Measurements from ENCODE around the gene SAA1. TPM values are rescaled to one million over a fixed set of nuclear protein-coding genes. Genes with fewer than 3 reads are reported as not detected.
A peak's percentile ranks its signal among the peaks of the same experiment; 100 is the strongest.

Gene SAA1
- total and polyA plus RNA-seq, 9 of the 15 experiments (the other 6 are each of a cell fraction or from before 2014, with no cell fraction given), result 6.3 TPM; not detected in 8

GRCh38 chr11:18243783-18244362, 22.2 kb upstream of the SAA1 start (continued):
- TF ChIP-seq CTCF (IDR thresholded peaks at IDR 0.05 in 2 of 3, conservative IDR thresholded peaks at IDR 0.05 in 1 of 3; ENCODE audit: insufficient read depth in 2 of 3, low read depth in 1 of 3, low read length in 3 of 3), result peak; percentile 75 to 87 (median 79)
- TF ChIP-seq RAD21 (CRISPR knock-in tag; conservative IDR thresholded peaks at IDR 0.05 in 1 of 2, IDR thresholded peaks at IDR 0.05 in 1 of 2), result peak; percentile 60 to 85
- peak; percentile 44; the same call in 1 of the 2 replicates for TF ChIP-seq STAG1 (CRISPR knock-in tag; IDR thresholded peaks at IDR 0.05; ENCODE audit: borderline replicate concordance)
- peak; percentile 34 for TF ChIP-seq CTCFL (IDR thresholded peaks at IDR 0.05; ENCODE audit: borderline replicate concordance, insufficient read depth, low read depth, low read length, poor library complexity, severe bottlenecking)

GRCh38 chr11:18245396-18245795, 20.7 kb upstream of the SAA1 start:
- TF ChIP-seq KDM2B (CRISPR knock-in tag; IDR thresholded peaks at IDR 0.05), result no peak
- TF ChIP-seq TEAD1 (CRISPR knock-in tag; IDR thresholded peaks at IDR 0.05), result no peak
- TF ChIP-seq CHD1 (IDR thresholded peaks at IDR 0.05; ENCODE audit: low read length), result no peak
- TF ChIP-seq L3MBTL2 (IDR thresholded peaks at IDR 0.05), result no peak
- no peak for TF ChIP-seq FOXJ3 (CRISPR knock-in tag; IDR thresholded peaks at IDR 0.05)
- TF ChIP-seq ESRRA (IDR thresholded peaks at IDR 0.05; ENCODE audit: borderline replicate concordance, low read depth), result no peak
- H2AFZ ChIP-seq (ENCODE audit: low read depth, low read length), result no peak overlapping the region
- H3K79me2 ChIP-seq (ENCODE audit: control insufficient read depth, insufficient read depth, low read length), result no peaks in the 10 kb centered on the region
- H3K9me1 ChIP-seq (ENCODE audit: control insufficient read depth, insufficient read depth, low read length), result no peaks in the 10 kb centered on the region
- no peaks in the 10 kb centered on the region for H3K9me3 ChIP-seq (replicated peaks; ENCODE audit: control insufficient read depth, insufficient read depth, low read depth, low read length)
- ChIA-PET CTCF (ENCODE audit: low intra/inter-chr PET ratio) (no interaction called here), POLR2A (interaction anchor here (0.7 kb wide), 1 partner anchor 17 kb away, joined by 3 read pairs; no protein-coding TSS in a partner anchor)
- DNase-seq (ENCODE audit: extremely low read depth in 1 of 4, low spot score in 3 of 4) (no peak), FAIRE-seq (no peak), ATAC-seq (no peak)
- no peaks in the 10 kb centered on the region for H3K4me1 ChIP-seq (replicated peaks in 1 of 2; ENCODE audit: control insufficient read depth in 2 of 2, insufficient read depth in 2 of 2, low read length in 2 of 2)
- no peaks in the 10 kb centered on the region; the same call in 1 of the 2 replicates for H4K20me1 ChIP-seq (replicated peaks; ENCODE audit: control insufficient read depth, insufficient read depth, low read length)
- no peak overlapping the region for H3K4me3 ChIP-seq
- in situ Hi-C loops (cut with MboI), result loop anchor here (10.0 kb wide), 1 partner anchor 489 kb away; no protein-coding TSS in a partner anchor
- H3K36me3 ChIP-seq (ENCODE audit: control insufficient read depth, insufficient read depth, low read length), result no peaks in the 10 kb centered on the region
- no TSS peak for BruUV-seq (replicated peaks)
- no peak overlapping the region for H3K4me2 ChIP-seq (ENCODE audit: insufficient read depth, low read length)
- H3K27me3 ChIP-seq (ENCODE audit: control insufficient read depth in 2 of 2, insufficient read depth in 2 of 2, low read length in 2 of 2), result peaks cover 8 to 11% of the 10 kb centered on the region in 2 experiments; a peak in 3 of 5 replicates
- 7% methylated on average over 6 of the region's 6 CpGs for WGBS (ENCODE audit: insufficient coverage, low coverage, missing lambda C conversion rate)
- H3K9ac ChIP-seq (ENCODE audit: insufficient read depth in 1 of 2, low read depth in 2 of 2, low read length in 2 of 2), result no peak overlapping the region
- H3K27ac ChIP-seq (ENCODE audit: extremely low read depth, low read depth, low read length), result no peak overlapping the region
- intact Hi-C loops (cut with micrococcal nuclease), result loop anchor here (10.0 kb wide), 1 partner anchor 489 kb away; no protein-coding TSS in a partner anchor

Data from K562 (cell line).